Right forelimb (tissue), 1 donor: ENCODE data around the gene RASL12.
"Not testable (repeated sequence)": the region's sequence is repeated elsewhere in the genome, so short reads cannot be mapped to it uniquely, and the experiment has no call there.

Source experiments
- DNase-seq: peaks from one replicate; pipeline ENCODE4 v3.0.0-alpha.2; 2018

The RASL12 gene

DNA sequence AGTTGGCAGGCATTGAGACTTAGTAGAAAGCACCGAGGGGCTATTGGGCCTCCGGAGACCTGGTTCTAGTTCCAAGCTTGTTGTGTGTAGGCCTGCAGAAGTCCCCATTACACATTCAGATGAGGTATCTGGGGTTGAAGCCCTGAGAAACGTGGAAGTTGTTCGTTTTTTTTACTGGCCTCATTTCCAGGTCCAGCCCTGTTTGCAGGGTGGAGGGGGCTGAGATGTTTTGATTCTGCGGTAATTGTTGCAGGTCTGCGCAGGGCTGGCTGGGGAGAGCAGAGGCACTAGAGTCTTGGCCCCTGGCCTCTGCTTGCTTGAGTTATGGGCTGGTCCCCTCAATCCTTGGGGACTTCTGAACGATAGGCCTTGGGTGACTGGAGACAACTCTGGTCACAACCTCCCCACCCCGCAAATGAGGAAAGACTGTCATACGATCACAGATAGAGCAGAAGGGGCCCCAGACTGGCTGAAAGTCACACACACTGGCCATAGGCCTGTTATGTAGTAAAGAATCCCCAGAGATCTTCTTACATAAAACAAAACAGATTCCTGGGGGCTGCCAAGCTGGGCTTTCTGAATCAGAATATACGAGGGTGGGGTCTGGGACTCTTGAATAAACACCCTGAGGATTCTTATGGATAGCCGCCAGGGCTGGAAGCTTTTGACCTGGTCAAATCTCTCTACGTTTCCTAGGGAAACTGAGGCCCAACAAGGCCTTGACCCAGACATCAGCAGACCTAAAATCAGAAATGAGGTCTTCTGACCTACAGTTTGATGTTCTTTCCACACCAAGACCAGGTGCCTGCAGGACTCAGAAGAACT, 24.4 kb upstream of the RASL12 start:
- DNase-seq: no peak

DNA sequence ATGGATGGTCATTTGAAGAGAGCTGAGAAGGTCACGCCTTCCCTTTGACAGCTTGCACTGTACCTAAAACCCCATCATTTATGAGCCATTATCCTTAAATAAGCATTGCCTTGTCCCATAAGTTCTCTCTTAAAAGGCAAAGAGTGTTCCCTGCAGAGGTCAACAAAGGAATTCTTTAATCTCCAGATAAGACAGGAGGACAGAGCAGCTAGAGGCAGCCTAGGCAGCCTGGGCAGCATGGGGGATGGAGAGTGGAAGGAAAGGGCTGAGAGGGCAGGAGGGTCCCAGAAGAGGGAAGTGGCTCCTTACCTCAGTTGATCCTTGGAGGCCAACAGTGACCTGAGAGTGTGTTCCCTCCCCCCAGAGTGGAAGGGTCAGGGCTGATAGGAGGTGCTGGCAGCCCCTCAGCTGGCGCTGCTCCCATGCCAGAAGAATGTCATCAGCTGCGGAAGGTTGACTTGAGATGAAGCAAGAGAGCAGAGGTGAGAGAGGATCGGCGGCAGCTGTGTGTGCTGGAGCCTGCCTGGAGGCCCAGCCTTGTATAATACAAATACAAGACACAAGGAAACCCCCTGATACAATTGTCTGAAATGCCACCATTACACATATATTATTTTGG, 21.5 kb upstream of the RASL12 start:
- no peak for DNase-seq

DNA sequence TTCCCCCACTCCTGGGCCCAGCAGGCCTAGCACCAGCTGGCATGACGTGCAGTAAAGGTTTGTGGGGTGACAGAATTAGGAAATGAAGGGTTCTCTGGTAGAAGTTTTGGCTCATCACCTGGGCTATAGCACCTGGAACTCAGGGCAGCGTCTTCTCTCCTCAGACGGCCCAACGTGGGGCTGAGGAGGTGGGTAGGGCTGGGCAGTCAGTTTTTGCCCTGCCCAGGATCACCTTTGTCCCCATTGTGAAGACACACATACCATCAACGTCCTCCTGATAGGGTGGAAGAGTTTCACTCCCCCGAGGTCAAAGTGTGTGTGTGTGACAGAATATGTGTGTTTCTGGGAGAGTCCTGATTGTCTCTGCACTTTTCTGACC, 20.8 kb upstream of the RASL12 start:
- DNase-seq: no peak

DNA sequence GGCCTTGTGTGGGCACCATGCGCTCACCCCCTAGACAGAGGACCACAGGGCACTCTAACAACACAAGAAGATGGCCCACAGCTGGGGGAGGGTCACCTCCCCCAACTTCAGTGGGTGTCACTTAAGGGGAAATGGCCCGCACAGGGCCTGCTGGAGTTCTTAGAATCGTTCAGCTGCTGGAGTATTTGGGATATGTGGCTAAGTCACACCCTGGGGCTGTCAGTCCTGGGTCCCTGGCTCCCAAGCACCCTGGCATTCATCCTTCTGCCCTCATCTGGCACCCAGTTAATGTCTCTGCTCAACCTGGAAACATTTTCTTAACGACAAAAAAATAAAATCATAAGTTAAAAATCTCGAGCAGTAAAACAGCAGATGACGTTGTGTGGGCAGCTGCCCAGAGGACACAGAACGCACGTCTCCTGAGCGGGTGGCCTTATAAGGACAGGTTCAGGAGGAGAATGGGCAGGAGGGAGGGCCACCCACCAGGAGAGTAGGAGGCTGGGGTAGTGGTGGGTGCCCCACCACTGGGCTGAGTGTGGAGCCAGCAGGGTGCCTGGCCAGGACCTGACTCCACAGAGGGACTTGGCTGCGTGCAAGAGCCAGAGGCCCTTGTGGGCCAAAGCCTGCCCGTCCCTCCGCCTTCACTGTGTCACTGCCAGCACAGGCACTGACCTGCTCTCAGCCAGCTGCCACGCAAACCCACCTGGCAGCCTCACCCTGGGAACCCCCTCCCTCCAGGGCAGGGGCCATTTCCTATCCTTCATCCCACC, 20.3 kb upstream of the RASL12 start:
- peak; percentile 62 for DNase-seq

DNA sequence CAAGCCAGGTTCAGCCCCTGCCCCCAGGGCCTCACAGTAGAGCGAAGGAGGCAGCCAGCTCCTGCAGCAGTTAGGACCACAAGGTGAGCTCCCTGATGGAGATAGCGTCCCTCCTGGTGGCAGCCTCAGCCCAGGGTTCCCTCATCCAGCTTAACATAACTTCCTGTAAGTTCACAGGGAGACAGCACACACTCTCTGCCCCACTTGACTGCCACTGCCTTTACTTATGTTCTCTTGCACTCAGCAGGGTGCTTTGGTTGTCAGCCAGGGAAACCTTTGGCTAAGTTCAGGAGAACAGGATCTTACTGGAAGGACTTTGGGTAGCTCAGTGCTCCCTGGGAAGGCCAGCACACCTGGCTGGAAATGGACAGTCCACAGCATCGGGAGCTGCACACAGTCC, 19.6 kb upstream of the RASL12 start:
- DNase-seq: no peak

DNA sequence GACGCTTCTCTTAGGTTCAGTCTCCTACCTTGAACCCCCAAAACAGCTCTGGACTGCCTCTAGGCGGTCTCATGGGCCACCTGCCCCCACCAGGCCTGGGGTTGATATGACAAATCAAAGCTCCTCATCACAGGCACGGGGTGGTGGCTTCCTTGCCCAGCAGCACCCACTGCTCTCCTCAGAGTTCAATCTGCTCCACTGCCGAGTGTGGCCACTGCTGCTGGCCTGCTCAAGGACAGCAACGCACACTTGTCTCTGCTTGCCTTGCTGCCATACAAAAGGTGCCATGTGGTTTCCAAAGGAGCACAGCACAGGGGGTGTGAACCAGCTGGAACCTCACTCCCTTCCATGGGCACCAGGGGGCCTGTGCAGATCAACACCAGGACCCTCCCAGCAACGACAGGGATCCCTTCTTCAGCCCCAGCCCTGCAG, 18.9 kb upstream of the RASL12 start:
- DNase-seq: no peak

DNA sequence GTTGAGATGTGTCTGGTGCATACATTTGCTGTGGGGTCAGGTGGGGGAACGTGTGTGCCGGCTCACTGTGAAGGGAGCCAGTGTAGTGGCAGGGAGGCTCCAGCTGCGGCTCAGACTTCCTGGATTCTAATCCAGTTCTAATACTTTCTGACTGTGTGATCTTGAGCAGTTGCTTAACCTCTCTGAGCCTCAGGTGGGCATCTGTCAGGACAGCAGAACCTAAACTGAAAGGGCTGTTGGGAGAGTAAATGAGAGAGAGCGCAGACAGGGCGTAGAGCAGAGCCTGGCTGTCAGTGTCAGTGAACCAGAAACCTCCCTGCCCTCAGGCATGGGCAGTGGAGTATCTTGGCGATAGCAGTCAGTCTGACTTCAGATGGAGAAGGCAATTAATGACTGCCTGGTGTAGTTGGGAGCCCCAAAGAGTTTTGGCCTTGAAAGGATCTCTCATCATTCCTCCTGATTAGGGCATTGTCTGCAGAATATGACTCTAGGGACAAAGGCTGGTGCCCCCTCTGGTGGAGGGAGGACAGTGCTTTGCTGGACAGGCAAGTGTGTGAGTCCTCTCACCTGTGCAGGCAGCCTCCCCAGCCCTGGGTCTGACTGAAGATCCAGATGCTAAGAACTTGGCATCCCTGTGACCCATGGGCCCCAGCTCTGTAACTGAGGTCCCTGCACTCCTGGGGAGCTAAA, 18.3 kb upstream of the RASL12 start:
- DNase-seq: no peak

DNA sequence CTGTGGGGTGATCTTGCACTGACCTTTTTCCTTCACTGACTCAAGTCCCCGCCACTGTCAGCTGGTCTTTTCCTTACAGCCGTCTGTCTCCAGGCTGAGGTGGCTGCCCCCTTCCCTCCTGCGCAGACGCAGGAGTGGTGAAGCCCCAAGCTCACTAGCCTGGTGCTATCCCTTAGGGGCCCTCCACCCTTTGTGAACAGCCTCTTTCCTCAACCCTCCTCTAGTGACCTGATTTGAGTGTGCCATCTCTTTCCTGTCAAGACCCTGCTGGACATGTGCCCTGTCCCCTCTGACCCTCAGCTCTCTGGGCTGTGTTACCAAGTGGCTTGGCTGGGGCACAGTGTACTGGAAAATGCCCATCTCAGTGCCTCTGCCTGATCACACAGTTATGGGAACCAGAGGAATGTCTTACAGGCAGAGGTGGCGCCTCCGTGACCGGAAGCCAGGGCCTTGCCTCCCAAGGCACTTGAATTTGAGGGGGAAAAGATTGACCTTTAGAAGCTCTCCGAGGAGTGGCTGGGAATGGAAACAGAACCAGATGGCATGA, 17.5 kb upstream of the RASL12 start:
- no peak for DNase-seq

DNA sequence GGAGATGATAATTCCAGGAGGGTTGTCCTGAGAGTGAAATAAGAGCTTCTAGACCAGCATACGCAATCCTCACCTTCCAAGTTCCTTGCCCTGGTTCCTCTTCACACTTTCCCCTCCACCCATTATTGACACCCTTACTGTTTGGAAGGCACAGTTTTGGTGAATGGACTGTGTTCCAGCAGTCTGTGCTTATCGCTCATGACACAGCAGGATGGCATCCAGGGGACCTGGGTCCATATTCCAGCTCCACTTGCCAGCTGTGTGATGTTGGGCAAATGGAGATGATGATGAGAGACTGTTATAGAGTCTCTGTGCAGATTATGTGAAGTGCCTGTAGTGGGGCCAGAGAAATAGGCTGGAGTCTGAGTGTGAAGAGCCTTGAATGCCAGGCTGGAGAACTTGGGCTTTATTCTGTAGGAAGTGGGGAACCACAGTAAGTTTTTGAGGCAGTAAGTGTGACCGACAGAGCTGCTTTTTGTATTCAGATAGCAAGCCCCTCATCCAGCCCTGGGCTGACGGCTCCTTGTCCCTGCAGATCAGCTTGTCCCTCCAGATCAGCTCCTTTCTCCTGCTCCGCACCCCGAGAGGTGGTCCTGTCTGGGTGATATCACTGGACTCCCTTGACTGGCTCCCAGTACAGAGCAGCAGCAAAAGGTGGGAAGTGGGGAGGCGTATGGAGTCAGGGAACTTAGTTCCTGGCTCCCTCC, 16.9 kb upstream of the RASL12 start:
- DNase-seq: no peak

DNA sequence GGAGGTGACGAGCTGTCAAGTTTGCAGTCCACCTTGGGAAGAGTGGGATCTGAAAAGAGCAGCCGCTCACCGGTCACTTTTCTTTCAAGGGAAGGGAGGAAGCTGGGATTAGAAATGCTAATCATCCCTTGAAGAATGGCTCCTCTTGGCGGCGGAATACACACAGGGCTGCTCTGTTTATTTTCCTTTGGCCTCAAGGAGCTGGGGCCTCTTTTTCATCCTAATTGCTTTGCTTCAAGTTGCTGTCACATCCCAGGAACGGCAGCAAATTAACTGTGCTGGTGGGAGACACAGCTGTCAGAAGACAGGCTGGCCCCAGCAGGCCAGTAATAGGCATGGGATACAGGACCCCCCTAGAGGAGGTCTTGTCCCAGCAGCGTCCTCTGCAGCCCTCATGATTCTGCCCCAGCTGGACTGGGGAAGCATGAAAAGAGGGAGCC, 15.5 kb upstream of the RASL12 start:
- no peak for DNase-seq

DNA sequence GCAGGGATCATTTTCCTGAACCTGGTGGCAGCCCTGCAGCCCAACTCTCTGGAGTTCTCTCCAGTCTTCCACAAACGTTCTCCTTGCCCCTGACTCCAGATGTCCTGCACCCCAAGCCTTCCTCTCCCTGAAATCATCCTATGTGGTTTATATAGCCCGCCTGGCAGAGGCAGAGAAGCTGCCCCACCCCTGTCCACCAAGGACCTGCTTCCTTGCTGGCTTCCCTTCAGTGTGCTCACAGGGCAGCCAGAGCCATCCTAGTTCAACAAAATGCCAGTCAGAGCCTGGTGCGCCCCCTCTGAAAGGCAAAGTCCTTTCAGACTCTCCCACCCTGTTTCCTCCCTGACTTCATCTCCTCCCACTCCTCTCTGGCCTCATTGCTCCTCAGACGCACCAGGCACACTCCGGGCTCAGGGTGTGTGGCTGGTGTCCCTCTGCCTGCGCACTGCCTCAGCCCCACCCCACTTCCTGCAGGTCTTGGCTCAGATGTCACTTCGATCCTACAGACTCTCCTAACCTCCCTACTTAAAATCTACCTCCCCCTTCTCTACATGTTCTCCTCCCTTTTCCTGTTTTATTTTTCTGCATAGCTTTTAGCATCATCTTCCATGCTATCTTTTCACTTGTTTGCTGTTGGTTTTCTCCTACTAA, 14.6 kb upstream of the RASL12 start:
- no peak for DNase-seq

DNA sequence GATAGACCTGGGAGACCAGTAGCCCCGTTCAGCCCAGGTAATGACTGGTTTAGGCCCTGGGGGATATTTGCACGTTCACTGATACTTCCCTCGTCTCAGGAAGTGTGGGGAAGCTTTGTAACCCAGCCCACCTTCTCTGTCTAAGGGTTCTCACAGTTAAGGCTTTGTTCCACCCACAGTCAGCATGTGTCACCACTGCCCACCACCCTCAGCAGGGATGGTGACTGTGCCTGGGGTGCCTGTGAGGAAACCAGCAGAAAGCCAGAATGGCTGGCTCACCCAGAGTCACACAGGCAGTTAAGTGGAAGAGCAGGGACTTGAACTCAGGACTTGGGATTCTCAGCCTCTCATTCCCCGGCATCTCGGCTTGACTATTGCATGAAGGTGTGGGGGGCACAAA, 14.0 kb upstream of the RASL12 start:
- DNase-seq: no peak

DNA sequence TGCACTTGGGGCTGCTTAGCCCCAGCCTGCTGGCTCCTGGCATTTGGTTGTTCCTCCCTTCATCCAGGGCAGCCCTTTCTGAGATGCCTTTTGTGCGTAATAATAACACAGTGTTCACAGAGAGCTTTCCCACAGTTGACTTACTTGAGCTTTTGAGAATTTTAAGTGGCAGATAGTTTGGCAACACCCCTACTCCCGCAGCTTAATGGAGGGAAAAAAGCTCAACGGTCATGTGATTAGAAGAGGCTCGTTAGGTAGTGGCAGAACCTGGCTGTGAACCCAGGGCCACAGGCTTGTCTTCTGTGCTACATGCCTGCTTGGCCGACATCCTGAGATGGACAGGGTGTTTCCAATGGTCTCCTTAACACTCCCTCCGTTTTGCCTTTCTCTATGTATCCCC, 13.5 kb upstream of the RASL12 start:
- DNase-seq: no peak

DNA sequence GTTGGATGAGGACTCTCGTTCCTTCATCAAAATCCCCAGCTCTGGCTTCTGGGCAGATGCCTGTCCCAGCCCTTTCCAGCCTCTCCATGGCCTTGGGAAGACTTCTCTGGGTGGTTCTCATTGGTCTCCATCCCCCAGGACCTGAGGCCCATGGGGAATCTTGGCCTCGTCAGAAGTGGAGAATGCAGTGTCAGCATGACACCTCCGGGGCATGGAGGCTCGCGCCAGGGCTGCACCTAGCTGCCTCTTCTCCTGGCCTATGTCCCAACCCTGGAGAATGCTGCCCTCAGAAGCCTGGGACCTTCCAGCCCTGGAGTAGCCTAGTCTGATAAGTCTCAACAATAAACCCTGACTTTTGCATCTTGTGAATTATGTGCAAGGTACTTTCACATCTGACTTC, 11.8 kb upstream of the RASL12 start:
- DNase-seq: no peak

DNA sequence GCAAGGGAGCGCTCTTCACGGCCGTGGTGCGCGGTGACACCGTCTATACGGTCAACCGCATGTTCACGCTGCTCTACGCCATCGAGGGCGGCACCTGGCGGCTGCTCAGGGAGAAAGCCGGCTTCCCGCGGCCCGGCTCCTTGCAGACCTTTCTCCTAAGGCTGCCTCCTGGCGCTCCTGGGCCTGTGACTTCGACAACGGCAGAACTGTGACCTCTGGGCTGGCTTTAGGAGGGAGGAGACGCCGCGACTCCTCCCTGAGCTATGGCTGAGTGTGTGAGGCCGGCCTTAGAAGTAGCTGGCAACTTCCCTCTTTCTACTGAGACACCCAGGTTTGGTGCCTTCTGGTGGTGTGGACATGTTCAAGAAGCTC, 10.2 kb upstream of the RASL12 start:
- DNase-seq: peak; percentile 78

DNA sequence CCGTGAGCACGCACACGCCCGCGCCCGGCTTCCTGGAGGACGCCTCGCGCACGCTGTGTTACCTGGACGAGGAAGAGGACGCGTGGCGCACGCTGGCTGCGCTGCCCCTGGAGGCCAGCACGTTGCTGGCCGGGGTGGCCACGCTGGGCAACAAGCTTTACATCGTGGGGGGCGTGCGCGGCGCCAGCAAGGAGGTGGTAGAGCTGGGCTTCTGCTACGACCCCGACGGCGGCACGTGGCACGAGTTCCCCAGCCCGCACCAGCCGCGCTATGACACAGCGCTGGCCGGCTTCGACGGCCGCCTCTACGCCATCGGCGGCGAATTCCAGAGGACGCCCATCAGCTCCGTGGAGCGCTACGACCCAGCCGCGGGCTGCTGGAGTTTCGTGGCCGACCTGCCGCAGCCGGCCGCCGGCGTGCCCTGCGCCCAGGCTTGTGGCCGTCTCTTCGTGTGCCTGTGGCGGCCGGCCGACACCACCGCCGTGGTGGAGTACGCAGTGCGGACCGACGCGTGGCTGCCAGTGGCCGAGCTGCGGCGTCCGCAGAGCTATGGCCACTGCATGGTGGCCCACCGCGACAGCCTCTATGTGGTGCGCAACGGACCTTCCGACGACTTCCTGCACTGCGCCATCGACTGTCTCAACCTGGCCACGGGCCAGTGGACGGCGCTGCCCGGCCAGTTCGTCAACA, 9.6 kb upstream of the RASL12 start:
- DNase-seq: no peak

DNA sequence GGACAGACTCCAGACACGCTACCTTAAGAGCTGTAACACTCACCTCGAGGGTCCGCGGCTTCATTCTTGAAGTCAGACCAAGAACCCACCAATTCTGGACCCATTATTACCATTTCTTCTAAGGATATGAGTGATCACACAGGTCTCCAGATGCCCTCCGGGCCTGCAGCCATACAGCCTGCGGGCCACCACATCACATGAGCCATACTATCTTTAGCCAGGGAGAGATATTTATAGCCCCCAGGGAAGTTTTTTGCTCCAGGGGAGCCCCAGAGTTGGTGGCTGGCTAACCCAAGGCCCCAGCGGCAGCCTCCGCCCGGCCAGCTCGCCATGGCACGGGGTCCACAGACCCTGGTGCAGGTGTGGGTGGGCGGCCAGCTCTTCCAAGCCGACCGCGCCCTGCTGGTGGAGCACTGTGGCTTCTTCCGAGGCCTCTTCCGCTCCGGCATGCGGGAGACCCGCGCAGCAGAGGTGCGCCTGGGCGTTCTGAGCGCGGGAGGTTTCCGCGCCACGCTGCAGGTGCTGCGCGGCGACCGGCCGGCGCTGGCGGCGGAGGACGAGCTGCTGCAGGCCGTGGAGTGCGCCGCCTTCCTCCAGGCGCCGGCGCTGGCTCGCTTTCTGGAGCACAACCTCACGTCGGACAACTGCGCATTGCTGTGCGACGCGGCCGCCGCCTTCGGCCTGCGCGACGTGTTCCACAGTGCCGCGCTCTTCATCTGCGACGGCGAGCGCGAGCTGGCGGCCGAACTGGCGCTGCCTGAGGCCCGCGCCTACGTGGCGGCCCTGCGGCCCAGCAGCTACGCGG, 8.9 kb upstream of the RASL12 start, which contains the start of gene KBTBD13:
Gene KBTBD13, plus strand, starts transcription at position 261 of the 805 bp plus-strand sequence. Its CDS starts 70 bp downstream, at position 331.
- DNase-seq: no peak

DNA sequence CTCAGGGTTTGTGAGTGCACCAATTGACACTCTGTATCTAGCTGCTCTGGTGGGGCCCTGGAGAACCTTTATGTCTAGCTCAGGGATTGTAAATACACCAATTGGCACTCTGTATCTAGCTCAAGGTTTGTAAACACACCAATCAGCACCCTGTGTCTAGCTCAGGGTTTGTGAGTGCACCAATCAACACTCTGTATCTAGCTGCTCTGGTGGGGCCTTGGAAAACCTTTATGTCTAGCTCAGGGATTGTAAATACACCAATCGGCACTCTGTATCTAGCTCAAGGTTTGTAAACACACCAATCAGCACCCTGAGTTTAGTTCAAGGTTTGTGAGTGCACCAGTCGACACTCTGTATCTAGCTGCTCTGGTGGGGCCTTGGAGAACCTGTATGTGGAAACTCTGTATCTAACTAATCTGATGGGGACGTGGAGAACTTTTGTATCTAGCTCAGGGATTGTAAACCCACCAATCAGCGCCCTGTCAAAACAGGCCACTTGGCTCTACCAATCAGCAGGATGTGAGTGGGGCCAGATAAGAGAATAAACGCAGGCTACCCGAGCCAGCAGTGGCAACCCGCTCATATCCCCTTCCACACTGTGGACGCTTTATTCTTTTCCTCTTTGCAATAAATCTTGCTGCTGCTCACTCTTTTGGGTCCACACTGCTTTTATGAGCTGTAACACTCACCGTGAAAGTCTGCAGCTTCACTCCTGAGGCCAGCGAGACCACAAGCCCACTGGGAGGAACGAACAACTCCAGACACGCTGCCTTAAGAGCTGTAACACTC, 8.0 kb upstream of the RASL12 start:
- DNase-seq: not testable (repeated sequence)

DNA sequence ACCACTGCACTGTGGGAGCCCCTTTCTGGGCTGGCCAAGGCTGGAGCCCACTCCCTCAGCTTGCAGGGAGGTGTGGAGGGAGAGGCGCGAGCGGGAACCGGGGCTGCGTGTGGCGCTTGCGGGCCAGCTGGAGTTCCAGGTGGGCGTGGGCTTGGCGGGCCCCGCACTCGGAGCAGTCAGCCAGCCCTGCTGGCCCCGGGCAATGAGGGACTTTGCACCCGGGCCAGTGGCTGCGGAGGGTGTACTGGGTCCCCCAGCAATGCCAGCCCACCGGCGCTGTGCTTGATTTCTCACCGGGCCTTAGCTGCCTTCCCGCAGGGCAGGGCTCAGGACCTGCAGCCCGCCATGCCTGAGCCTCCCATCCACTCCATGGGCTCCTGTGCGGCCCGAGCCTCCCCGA, 7.2 kb upstream of the RASL12 start:
- DNase-seq: not testable (repeated sequence)
